MCF 10A (cell line): ENCODE data around the gene TCF15. TPM values are rescaled to one million over a fixed set of nuclear protein-coding genes. Genes with fewer than 3 reads are reported as not detected.

ENCODE experiments used
- BruUV-seq: library from RNA; stranded (reverse); fragments of 400-500 nt; replicated peaks from 2 replicates; lab custom pipeline; 2021; lab: Mats Ljungman, UMichigan
- CTCF ChIA-PET: fragments of 300-600 bp; sonication (Branson Sonifier 250); formaldehyde crosslinking; extraction: SDS; loops from one replicate; lab custom pipeline; 2021; ENCODE audit warnings: antibody characterized with exemption, inconsistent platforms; lab: Yijun Ruan, JAX
- POLR2A ChIA-PET: fragments of 300-600, 350-650 bp; sonication (Branson Sonifier 250); formaldehyde crosslinking; extraction: SDS; loops from one replicate; lab custom pipeline; 2020; ENCODE audit warnings: antibody characterized with exemption, inconsistent platforms; lab: Yijun Ruan, JAX
- DNase-seq: peaks from one replicate; pipeline ENCODE4 v3.0.0-alpha.2; 2018; ENCODE audit not compliant: unreplicated experiment
- H3K27ac Mint-ChIP-seq: one replicate; pipeline ENCODE4 v1.8.0; 2022; ENCODE audit warnings: mild to moderate bottlenecking, low read depth, mixed read lengths; ENCODE audit not compliant: unreplicated experiment
- H3K27me3 Mint-ChIP-seq: one replicate; pipeline ENCODE4 v1.8.0; 2022; ENCODE audit warnings: mixed read lengths; ENCODE audit not compliant: insufficient read depth, unreplicated experiment
- H3K36me3 Mint-ChIP-seq: one replicate; pipeline ENCODE4 v1.8.0; 2022; ENCODE audit warnings: mild to moderate bottlenecking, moderate library complexity, mixed read lengths; ENCODE audit not compliant: insufficient read depth, unreplicated experiment
- H3K4me1 Mint-ChIP-seq: one replicate; pipeline ENCODE4 v1.8.0; 2022; ENCODE audit warnings: mixed read lengths; ENCODE audit not compliant: insufficient read depth, unreplicated experiment
- H3K4me3 Mint-ChIP-seq: one replicate; pipeline ENCODE4 v1.8.0; 2022; ENCODE audit warnings: mild to moderate bottlenecking, moderate library complexity, mixed read lengths; ENCODE audit not compliant: unreplicated experiment
- H3K9me3 Mint-ChIP-seq: one replicate; pipeline ENCODE4 v1.8.0; 2022; ENCODE audit warnings: mixed read lengths; ENCODE audit not compliant: unreplicated experiment
- intact Hi-C: fragments of 100-400 bp; cut with micrococcal nuclease; formaldehyde crosslinking; loops from 2 replicates; pipeline ENCODE4 v1.14.1; 2022
- total RNA-seq: library from RNA; stranded (reverse); gene quantifications from 2 replicates; pipeline ENCODE4 v1.2.3, GENCODE V29; 2022
- TF ChIP-seq, protein P1 (sequence below): fragments of 200-600 bp; IDR thresholded peaks from one replicate; pipeline ENCODE4 v1.8.0; 2022; ENCODE audit warnings: antibody characterized with exemption, mild to moderate bottlenecking; ENCODE audit not compliant: unreplicated experiment

TCF15 gene
- total RNA-seq, 1 experiment from 2014 or later = not detected

DNA sequence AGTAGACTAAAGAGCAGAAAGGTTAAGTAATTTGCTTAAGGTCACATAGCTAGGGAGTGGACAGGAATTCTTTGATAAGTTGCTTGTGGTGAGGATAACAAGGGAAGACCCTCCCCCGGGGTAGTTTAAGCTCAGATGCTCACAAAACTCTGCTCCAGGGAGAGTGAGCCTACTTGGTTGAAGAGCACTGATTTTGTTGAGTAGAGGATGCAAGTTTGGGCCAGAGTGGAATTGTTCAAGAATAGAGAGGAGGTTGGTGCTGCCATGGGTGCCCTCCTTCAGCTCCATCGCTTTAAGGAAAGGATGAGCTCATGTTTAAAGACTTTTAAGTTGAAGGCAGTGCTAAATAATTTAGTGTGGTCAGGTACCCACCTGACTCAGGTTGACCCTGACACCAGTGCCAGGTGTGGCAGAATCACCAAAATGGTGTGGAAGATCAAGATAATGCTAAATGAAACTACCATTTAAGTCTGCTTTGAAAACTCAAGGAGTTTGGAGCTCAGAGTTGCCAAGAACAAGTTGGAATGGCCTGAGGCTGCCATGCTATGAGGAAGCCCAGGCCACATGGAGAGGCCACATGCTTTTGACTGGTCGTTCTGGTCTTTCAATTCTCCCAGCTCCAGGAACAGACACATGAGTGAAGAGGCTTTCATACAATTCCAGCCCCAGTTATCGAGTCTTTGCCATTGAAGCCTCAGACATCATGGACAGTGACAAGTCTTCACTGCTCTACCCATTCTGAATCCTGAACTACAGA, 8.0 kb upstream of the TCF15 start:
- H3K9me3 Mint-ChIP-seq = peaks cover 8% of the 10 kb centered on the region
- no peaks in the 10 kb centered on the region for H3K36me3 Mint-ChIP-seq
- intact Hi-C loops = no loop called here
- CTCF ChIA-PET = interaction anchor here (0.6 to 1.5 kb wide), 6 partner anchors 23 to 579 kb away, joined by 3 to 5 read pairs (median 4); no protein-coding TSS in a partner anchor
- H3K27me3 Mint-ChIP-seq = peaks cover 71% of the 10 kb centered on the region
- no peaks in the 10 kb centered on the region for H3K4me1 Mint-ChIP-seq
- POLR2A ChIA-PET = interaction anchor here (0.6 kb wide), 1 partner anchor 69 kb away, joined by 3 read pairs; no protein-coding TSS in a partner anchor
- no peak for DNase-seq
- no peak overlapping the region for H3K4me3 Mint-ChIP-seq
- H3K27ac Mint-ChIP-seq = no peak overlapping the region
- TF ChIP-seq, protein P1, sequence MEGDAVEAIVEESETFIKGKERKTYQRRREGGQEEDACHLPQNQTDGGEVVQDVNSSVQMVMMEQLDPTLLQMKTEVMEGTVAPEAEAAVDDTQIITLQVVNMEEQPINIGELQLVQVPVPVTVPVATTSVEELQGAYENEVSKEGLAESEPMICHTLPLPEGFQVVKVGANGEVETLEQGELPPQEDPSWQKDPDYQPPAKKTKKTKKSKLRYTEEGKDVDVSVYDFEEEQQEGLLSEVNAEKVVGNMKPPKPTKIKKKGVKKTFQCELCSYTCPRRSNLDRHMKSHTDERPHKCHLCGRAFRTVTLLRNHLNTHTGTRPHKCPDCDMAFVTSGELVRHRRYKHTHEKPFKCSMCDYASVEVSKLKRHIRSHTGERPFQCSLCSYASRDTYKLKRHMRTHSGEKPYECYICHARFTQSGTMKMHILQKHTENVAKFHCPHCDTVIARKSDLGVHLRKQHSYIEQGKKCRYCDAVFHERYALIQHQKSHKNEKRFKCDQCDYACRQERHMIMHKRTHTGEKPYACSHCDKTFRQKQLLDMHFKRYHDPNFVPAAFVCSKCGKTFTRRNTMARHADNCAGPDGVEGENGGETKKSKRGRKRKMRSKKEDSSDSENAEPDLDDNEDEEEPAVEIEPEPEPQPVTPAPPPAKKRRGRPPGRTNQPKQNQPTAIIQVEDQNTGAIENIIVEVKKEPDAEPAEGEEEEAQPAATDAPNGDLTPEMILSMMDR = no peak
- BruUV-seq = no TSS peak

DNA sequence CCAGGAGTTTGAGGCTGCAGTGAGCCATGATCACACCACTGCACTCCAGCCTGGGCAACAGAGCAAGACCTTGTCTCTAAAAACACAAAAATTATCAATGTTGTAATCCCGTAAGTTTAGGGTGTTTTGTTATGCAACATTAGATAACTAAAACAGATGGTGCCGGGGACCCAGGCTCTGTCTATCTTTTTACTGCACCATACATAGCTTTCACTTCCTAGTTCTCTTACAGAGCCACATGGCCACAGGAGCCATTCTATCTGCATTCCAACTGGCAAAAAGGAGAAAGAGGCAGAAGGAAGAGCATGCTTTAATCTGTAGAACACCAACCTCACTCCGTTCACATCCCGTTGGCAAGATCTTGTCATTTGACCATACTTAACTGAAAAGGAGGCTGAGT, 5.4 kb upstream of the TCF15 start:
- POLR2A ChIA-PET = no interaction called here
- H3K27ac Mint-ChIP-seq = no peak overlapping the region
- peaks cover 8% of the 10 kb centered on the region for H3K9me3 Mint-ChIP-seq
- no TSS peak for BruUV-seq
- DNase-seq = no peak
- no peaks in the 10 kb centered on the region for H3K4me1 Mint-ChIP-seq
- TF ChIP-seq, protein P1 = no peak
- intact Hi-C loops = no loop called here
- no peak overlapping the region for H3K4me3 Mint-ChIP-seq
- CTCF ChIA-PET = interaction anchor here (0.6 kb wide), 1 partner anchor 141 kb away, joined by 4 read pairs; no protein-coding TSS in a partner anchor
- no peaks in the 10 kb centered on the region for H3K36me3 Mint-ChIP-seq
- peaks cover 72% of the 10 kb centered on the region for H3K27me3 Mint-ChIP-seq

DNA sequence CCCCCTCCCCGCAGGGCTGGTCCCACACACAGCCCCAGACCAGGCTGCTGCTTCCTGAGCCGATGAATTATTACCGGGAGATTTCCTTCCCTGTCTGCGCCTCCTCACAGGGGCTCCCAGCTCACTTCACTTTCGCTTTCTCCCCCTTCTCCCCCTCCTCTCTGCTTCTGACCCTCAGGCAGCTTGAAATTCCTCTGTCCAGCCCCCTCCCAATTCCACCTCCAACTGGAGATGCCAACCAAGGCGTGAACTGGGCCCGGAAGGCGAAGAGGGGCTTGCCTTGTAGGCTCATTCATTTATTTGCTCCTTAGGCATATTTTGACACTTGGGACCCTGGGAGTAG, 1.7 kb upstream of the TCF15 start:
- ChIA-PET POLR2A (interaction anchor here (0.6 kb wide), 1 partner anchor 374 kb away, joined by 3 read pairs; no protein-coding TSS in a partner anchor), CTCF (interaction anchor here (0.9 to 1.7 kb wide), 4 partner anchors 35 to 345 kb away, joined by 3 to 8 read pairs (median 4); no protein-coding TSS in a partner anchor)
- Mint-ChIP-seq H3K4me1 (no peaks in the 10 kb centered on the region), H3K9me3 (no peaks in the 10 kb centered on the region), H3K27me3 (peaks cover 37% of the 10 kb centered on the region), H3K27ac (no peak overlapping the region), H3K36me3 (no peaks in the 10 kb centered on the region), H3K4me3 (no peak overlapping the region)
- DNase-seq = no peak
- TF ChIP-seq, protein P1 = no peak
- no TSS peak for BruUV-seq
- intact Hi-C loops = no loop called here

DNA sequence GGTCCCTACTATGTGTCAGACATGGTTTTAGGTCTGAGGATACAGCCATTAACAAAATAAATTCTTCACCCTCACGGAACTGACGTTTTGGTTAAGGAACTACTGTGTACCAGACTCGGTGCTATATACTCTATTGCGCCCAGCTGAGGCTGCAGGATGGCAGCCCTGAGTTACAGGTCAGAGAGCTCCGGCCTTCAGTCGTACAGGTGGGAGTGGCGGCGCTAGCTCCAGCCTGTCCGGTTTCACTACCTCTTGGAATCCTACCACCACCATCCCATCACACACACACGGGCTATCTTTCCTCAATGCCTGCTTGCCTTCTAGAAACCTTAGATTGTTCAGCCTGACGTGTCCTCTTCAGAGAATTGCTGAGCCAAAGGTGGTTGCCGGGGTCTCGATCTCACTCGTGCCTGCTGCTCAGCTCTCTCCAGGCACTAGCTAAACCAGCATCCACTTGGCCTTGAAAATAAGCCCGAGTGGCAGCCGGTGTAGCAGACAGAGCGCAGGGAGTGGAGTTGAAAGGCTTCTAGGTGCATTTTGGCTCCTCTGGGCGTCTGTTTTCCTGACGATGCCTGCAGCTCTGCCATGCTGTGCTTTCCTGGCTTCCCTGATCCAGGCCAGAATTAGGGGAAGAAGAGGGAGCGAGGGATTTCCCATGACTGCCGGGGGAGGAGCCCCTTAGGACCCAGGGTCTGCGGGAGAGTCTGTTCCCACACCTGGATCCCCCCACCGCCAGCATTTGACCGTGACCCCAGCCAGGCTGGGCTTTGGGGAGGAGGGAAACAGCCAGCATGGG, 1.1 kb upstream of the TCF15 start:
- TF ChIP-seq, protein P1 = no peak
- no peaks in the 10 kb centered on the region for H3K36me3 Mint-ChIP-seq
- no TSS peak for BruUV-seq
- intact Hi-C loops = no loop called here
- H3K4me3 Mint-ChIP-seq = no peak overlapping the region
- H3K9me3 Mint-ChIP-seq = no peaks in the 10 kb centered on the region
- no peaks in the 10 kb centered on the region for H3K4me1 Mint-ChIP-seq
- H3K27ac Mint-ChIP-seq = no peak overlapping the region
- POLR2A ChIA-PET = interaction anchor here (0.6 kb wide), 1 partner anchor 517 kb away, joined by 3 read pairs; no protein-coding TSS in a partner anchor
- DNase-seq = no peak
- H3K27me3 Mint-ChIP-seq = peaks cover 37% of the 10 kb centered on the region
- CTCF ChIA-PET = interaction anchor here (0.9 to 1.2 kb wide), 3 partner anchors 35 to 345 kb away, joined by 3 to 4 read pairs (median 3); no protein-coding TSS in a partner anchor
